ENCODE measurements around the gene ZNF485. TPM values are rescaled to one million over a fixed set of nuclear protein-coding genes. Genes with fewer than 3 reads are reported as not detected.

The ZNF485 gene
- total and polyA plus RNA-seq, 2 donors (not counting 1 experiment from before 2014, with no cell fraction given) = 4.8 to 8.4 TPM

DNA sequence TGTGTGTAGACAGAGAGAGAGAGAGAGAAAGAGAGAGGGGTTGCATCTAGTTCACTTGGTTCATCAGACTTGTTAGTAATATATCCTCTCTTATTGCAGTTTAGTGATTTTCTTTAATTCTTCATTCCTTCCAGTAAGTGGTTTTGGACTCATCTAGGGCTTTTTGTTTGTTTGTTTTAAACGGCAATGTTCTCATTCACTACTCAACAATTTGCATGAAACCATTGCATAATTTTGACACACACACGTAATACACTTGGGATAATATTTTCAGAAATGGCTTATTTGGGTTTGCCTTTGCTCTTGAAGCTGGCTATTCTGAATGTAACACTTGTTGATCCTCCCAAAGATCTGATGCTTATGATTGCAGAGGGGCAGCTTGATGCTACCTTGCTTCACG lies 58.8 kb downstream of the ZNF485 start:
- intact Hi-C loops (cut with micrococcal nuclease) = no loop called here
- ATAC-seq (ENCODE audit: low read depth) = no peak

DNA sequence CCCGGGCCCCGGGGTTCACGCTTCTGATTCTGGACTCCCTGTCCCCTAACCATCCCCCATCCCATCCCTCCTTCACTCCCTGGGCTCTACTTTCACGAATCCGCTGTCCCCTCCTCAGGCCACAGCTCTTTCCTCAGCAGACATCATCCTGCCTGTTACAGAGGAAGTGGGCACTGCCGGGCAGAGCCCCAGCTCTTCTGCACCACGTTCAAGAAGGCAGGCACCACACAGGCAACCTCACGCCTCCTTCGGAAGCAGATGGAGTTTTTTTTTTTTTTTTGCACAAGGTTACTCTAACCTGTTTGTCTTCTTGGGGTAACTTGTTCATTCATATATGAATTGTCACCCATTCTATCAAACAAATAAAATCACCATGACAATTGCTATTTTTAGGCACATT lies 60.3 kb downstream of the ZNF485 start:
- no peaks in the 10 kb centered on the region for H4K20me1 ChIP-seq (ENCODE audit: control insufficient read depth, insufficient read depth, low read length, poor library complexity, severe bottlenecking)
- ChIA-PET POLR2A (no interaction called here), CTCF (no interaction called here)
- ATAC-seq (ENCODE audit: low read depth) = no peak
- peaks cover 0 to 5% of the 10 kb centered on the region in 2 donors for H3K4me1 ChIP-seq (ENCODE audit: control insufficient read depth in 2 of 2, insufficient read depth in 2 of 2, low read length in 2 of 2)
- peaks cover 1 to 11% (median 7%) of the 10 kb centered on the region in 3 donors for H3K9me3 ChIP-seq (ENCODE audit: control extremely low read depth in 1 of 3, control insufficient read depth in 2 of 3, insufficient read depth in 1 of 3, low read length in 2 of 3)
- no peaks in the 10 kb centered on the region for H3K36me3 ChIP-seq (replicated peaks in 1 of 2; ENCODE audit: control extremely low read depth in 1 of 2, control insufficient read depth in 1 of 2, extremely low read depth in 1 of 2, insufficient read depth in 2 of 2, low read length in 1 of 2)
- intact Hi-C loops (cut with micrococcal nuclease) = no loop called here
- peaks cover 2% of the 10 kb centered on the region for H3K4me1 Mint-ChIP-seq
- H3K9me3 Mint-ChIP-seq (ENCODE audit: insufficient read depth) = no peaks in the 10 kb centered on the region
- H3K27me3 Mint-ChIP-seq = peaks cover 51% of the 10 kb centered on the region
- 37% methylated on average over 7 of the region's 9 CpGs for WGBS (ENCODE audit: insufficient coverage)
- H3K27ac Mint-ChIP-seq = no peak overlapping the region
- H3K79me2 ChIP-seq (ENCODE audit: control insufficient read depth, insufficient read depth, low read length) = no peaks in the 10 kb centered on the region
- H3K4me2 ChIP-seq (replicated peaks; ENCODE audit: low read depth, low read length, poor library complexity, severe bottlenecking) = no peak overlapping the region
- TF ChIP-seq EZH2 (IDR thresholded peaks at IDR 0.05; ENCODE audit: borderline replicate concordance, insufficient read depth, low read depth, low read length, poor library complexity, severe bottlenecking) = no peak
- no peak for TF ChIP-seq CTCF (IDR thresholded peaks at IDR 0.05)
- peaks cover 0 to 33% (median 5%) of the 10 kb centered on the region in 4 experiments for H3K27me3 ChIP-seq (replicated peaks in 1 of 4; ENCODE audit: control extremely low read depth in 1 of 4, control insufficient read depth in 3 of 4, insufficient read depth in 4 of 4, low read length in 3 of 4)
- no peak overlapping the region for H3K4me3 Mint-ChIP-seq
- H3K9ac ChIP-seq (ENCODE audit: low read length) = no peak overlapping the region
- DNase-seq = no peak
- H3K27ac ChIP-seq (ENCODE audit: low read length in 2 of 2) = no peak overlapping the region
- H2AFZ ChIP-seq (ENCODE audit: insufficient read depth, low read depth, low read length, poor library complexity, severe bottlenecking) = no peak overlapping the region
- H3K4me3 ChIP-seq (ENCODE audit: control extremely low read depth in 1 of 5, extremely low read depth in 1 of 5, insufficient read depth in 1 of 5, low read depth in 2 of 5, low read length in 4 of 5) = no peak overlapping the region

More for the DNA sequence above, 58.8 kb downstream of the ZNF485 start:
- Mint-ChIP-seq H3K4me3 (no peak overlapping the region), H3K27ac (no peak overlapping the region), H3K9me3 (ENCODE audit: insufficient read depth) (no peaks in the 10 kb centered on the region), H3K27me3 (peaks cover 40% of the 10 kb centered on the region), H3K4me1 (peaks cover 2% of the 10 kb centered on the region)
- H3K36me3 ChIP-seq (replicated peaks in 1 of 2; ENCODE audit: control extremely low read depth in 1 of 2, control insufficient read depth in 1 of 2, extremely low read depth in 1 of 2, insufficient read depth in 2 of 2, low read length in 1 of 2) = no peaks in the 10 kb centered on the region
- peaks cover 0 to 5% of the 10 kb centered on the region in 2 donors for H3K4me1 ChIP-seq (ENCODE audit: control insufficient read depth in 2 of 2, insufficient read depth in 2 of 2, low read length in 2 of 2)
- no peak overlapping the region for H3K4me2 ChIP-seq (replicated peaks; ENCODE audit: low read depth, low read length, poor library complexity, severe bottlenecking)
- CTCF ChIA-PET = no interaction called here
- H3K79me2 ChIP-seq (ENCODE audit: control insufficient read depth, insufficient read depth, low read length) = no peaks in the 10 kb centered on the region
- no peak overlapping the region for H3K4me3 ChIP-seq (ENCODE audit: control extremely low read depth in 1 of 5, extremely low read depth in 1 of 5, insufficient read depth in 1 of 5, low read depth in 2 of 5, low read length in 4 of 5)
- H4K20me1 ChIP-seq (ENCODE audit: control insufficient read depth, insufficient read depth, low read length, poor library complexity, severe bottlenecking) = no peaks in the 10 kb centered on the region
- no peak overlapping the region for H2AFZ ChIP-seq (ENCODE audit: insufficient read depth, low read depth, low read length, poor library complexity, severe bottlenecking)
- H3K27me3 ChIP-seq (replicated peaks in 1 of 4; ENCODE audit: control extremely low read depth in 1 of 4, control insufficient read depth in 3 of 4, insufficient read depth in 4 of 4, low read length in 3 of 4) = peaks cover 0 to 23% (median 3%) of the 10 kb centered on the region in 4 experiments
- DNase-seq = no peak
- POLR2A ChIA-PET = no interaction called here
- H3K27ac ChIP-seq (ENCODE audit: low read length in 2 of 2) = no peak overlapping the region
- WGBS (ENCODE audit: insufficient coverage) = no CpG with 5 or more reads among the region's 3 CpGs
- peaks cover 1 to 11% (median 7%) of the 10 kb centered on the region in 3 donors for H3K9me3 ChIP-seq (ENCODE audit: control extremely low read depth in 1 of 3, control insufficient read depth in 2 of 3, insufficient read depth in 1 of 3, low read length in 2 of 3)
- H3K9ac ChIP-seq (ENCODE audit: low read length) = no peak overlapping the region
- TF ChIP-seq EZH2 (IDR thresholded peaks at IDR 0.05; ENCODE audit: borderline replicate concordance, insufficient read depth, low read depth, low read length, poor library complexity, severe bottlenecking) (no peak), CTCF (IDR thresholded peaks at IDR 0.05) (no peak)

All from B cell (primary cell).